ENCODE measurements around the gene RGL2.

The RGL2 gene

GRCh38 chr6:33249732-33250630 is 48.8 kb downstream of the RGL2 start:
- H3K27me3 Mint-ChIP-seq, result no peaks in the 10 kb centered on the region
- peak overlapping the region; percentile 91 for H3K27ac Mint-ChIP-seq
- no peaks in the 10 kb centered on the region for H3K9me3 Mint-ChIP-seq (ENCODE audit: low read depth)
- peaks cover 32% of the 10 kb centered on the region for H3K4me1 Mint-ChIP-seq (ENCODE audit: low read depth)
- H3K4me3 Mint-ChIP-seq, result peak overlapping the region; percentile 90
- H3K36me3 Mint-ChIP-seq, result peaks cover 11% of the 10 kb centered on the region

GRCh38 chr6:33248932-33249731 is 49.6 kb downstream of the RGL2 start:
- Mint-ChIP-seq H3K27ac (peak overlapping the region; percentile 91), H3K27me3 (no peaks in the 10 kb centered on the region), H3K4me3 (peak overlapping the region; percentile 90), H3K4me1 (ENCODE audit: low read depth) (peaks cover 32% of the 10 kb centered on the region), H3K36me3 (peaks cover 11% of the 10 kb centered on the region), H3K9me3 (ENCODE audit: low read depth) (no peaks in the 10 kb centered on the region)

GRCh38 chr6:33248643-33248931 is 50.2 kb downstream of the RGL2 start:
- no peaks in the 10 kb centered on the region for H3K9me3 Mint-ChIP-seq (ENCODE audit: low read depth)
- H3K4me1 Mint-ChIP-seq (ENCODE audit: low read depth), result peaks cover 32% of the 10 kb centered on the region
- H3K27ac Mint-ChIP-seq, result peak overlapping the region; percentile 91
- peak overlapping the region; percentile 90 for H3K4me3 Mint-ChIP-seq
- peaks cover 11% of the 10 kb centered on the region for H3K36me3 Mint-ChIP-seq
- no peaks in the 10 kb centered on the region for H3K27me3 Mint-ChIP-seq

- Mint-ChIP-seq H3K4me1 (ENCODE audit: low read depth) (peaks cover 32% of the 10 kb centered on the region), H3K27me3 (no peaks in the 10 kb centered on the region), H3K4me3 (peak overlapping the region; percentile 90), H3K27ac (peak overlapping the region; percentile 91), H3K9me3 (ENCODE audit: low read depth) (no peaks in the 10 kb centered on the region), H3K36me3 (peaks cover 11% of the 10 kb centered on the region)
Measured at GRCh38 chr6:33247977-33248642, 50.6 kb downstream of the RGL2 start.

GRCh38 chr6:33243476-33243875 is 55.3 kb downstream of the RGL2 start:
- Mint-ChIP-seq H3K27ac (no peak overlapping the region), H3K9me3 (ENCODE audit: low read depth) (no peaks in the 10 kb centered on the region), H3K36me3 (peaks cover 2% of the 10 kb centered on the region), H3K4me3 (no peak overlapping the region), H3K4me1 (ENCODE audit: low read depth) (peaks cover 14% of the 10 kb centered on the region), H3K27me3 (no peaks in the 10 kb centered on the region)

GRCh38 chr6:33241968-33242367 is 56.8 kb downstream of the RGL2 start:
- Mint-ChIP-seq H3K27ac (peak overlapping the region; percentile 6), H3K36me3 (peaks cover 2% of the 10 kb centered on the region), H3K27me3 (no peaks in the 10 kb centered on the region), H3K9me3 (ENCODE audit: low read depth) (no peaks in the 10 kb centered on the region), H3K4me1 (ENCODE audit: low read depth) (peaks cover 9% of the 10 kb centered on the region), H3K4me3 (no peak overlapping the region)
